ENCODE data around the gene SYCE1. TPM values are rescaled to one million over a fixed set of nuclear protein-coding genes. Genes with fewer than 3 reads are reported as not detected.
"Not testable (repeated sequence)": the region's sequence is repeated elsewhere in the genome, so short reads cannot be mapped to it uniquely, and the experiment has no call there.

Gene SYCE1
- total RNA-seq, 5 donors from 2014 or later (not counting 1 experiment from before 2014, with no cell fraction given), result 0.32 to 1.6 (median 0.59) TPM; not detected in 1

DNA sequence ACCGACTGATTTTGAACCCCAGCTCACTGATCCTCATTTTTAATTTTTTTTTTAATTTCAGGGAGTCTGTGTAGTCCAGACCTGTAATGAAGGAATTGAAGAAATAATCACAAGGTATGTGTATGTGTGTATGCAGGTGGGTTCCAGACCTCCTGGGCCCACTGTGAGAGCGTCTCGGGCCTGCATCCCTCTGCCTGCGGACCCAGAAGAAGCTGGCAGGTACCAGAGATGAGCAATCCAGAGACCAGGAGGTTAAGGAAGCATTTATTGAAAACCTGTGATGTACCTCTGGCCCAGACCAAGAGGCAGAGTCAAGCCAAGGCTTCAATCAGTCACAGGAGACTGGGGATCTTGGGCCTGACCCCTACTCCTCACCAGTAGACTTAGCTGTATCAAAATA is 10.8 kb downstream of the SYCE1 start:
- no peak for ATAC-seq (replicated peaks in 1 of 4)
- Histone ChIP-seq H3K9me3 (no peaks in the 10 kb centered on the region), H3K4me1 (ENCODE audit: control insufficient read depth in 1 of 2, extremely low read depth in 1 of 2, insufficient read depth in 2 of 2, low read length in 2 of 2) (no peaks in the 10 kb centered on the region), H3K27ac (ENCODE audit: low read length) (no peak overlapping the region), H3K4me3 (ENCODE audit: control insufficient read depth in 1 of 2, extremely low read depth in 1 of 2, low read length in 1 of 2) (no peak overlapping the region), H3K27me3 (replicated peaks in 1 of 2; ENCODE audit: control insufficient read depth in 2 of 2, extremely low read depth in 1 of 2, insufficient read depth in 2 of 2, low read length in 1 of 2) (peaks cover 0 to 40% of the 10 kb centered on the region in 2 experiments), H3K36me3 (ENCODE audit: control insufficient read depth in 2 of 2, extremely low read depth in 1 of 2, insufficient read depth in 1 of 2, low read length in 1 of 2) (no peaks in the 10 kb centered on the region)
- POLR2A ChIA-PET, result no interaction called here
- Mint-ChIP-seq H3K4me3 (no peak overlapping the region), H3K27ac (no peak overlapping the region), H3K36me3 (no peaks in the 10 kb centered on the region), H3K27me3 (peaks cover 26 to 38% of the 10 kb centered on the region in 2 donors), H3K4me1 (no peaks in the 10 kb centered on the region), H3K9me3 (no peaks in the 10 kb centered on the region)
- CTCF ChIA-PET, result no interaction called here
- WGBS (ENCODE audit: insufficient coverage), result 87% methylated on average over 3 of the region's 4 CpGs
- no peak for DNase-seq

DNA sequence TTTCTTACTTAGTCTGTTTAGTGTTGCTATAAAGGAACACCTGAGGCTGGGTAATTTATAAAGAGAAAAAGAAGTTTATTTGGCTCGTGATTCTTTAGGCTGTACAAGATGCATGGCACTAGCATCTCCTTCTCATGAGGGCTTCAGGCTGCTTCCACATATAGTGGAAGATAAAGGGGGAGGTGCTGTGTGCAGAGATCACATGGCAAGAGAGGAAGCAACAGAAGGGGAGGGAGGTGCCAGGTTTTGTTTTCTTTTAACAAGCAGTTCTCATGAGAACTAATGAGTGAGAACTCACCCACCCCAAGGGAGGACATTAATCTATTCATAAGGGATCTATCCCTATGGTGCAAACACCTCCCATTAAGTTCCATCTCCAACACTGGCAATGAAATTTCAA is 20.9 kb downstream of the SYCE1 start:
- H3K9me3 ChIP-seq, result no peaks in the 10 kb centered on the region
- H3K36me3 Mint-ChIP-seq, result peaks cover 5% of the 10 kb centered on the region
- ATAC-seq (replicated peaks in 1 of 4) (no peak), DNase-seq (no peak)
- 57% methylated on average over 1 of the region's 1 CpG for WGBS (ENCODE audit: insufficient coverage)
- H3K27ac ChIP-seq (ENCODE audit: low read length), result no peak overlapping the region
- ChIA-PET POLR2A (no interaction called here), CTCF (no interaction called here)
- H3K27me3 ChIP-seq (replicated peaks in 1 of 2; ENCODE audit: control insufficient read depth in 2 of 2, extremely low read depth in 1 of 2, insufficient read depth in 2 of 2, low read length in 1 of 2), result peaks cover 0 to 16% of the 10 kb centered on the region in 2 experiments
- H3K4me3 Mint-ChIP-seq, result no peak overlapping the region
- peaks cover 4 to 15% (median 8%) of the 10 kb centered on the region in 3 donors for H3K4me1 Mint-ChIP-seq
- no peak overlapping the region for H3K4me3 ChIP-seq (ENCODE audit: control insufficient read depth in 1 of 2, extremely low read depth in 1 of 2, low read length in 1 of 2)
- H3K27ac Mint-ChIP-seq, result no peak overlapping the region
- H3K4me1 ChIP-seq (ENCODE audit: control insufficient read depth in 1 of 2, extremely low read depth in 1 of 2, insufficient read depth in 2 of 2, low read length in 2 of 2), result no peaks in the 10 kb centered on the region
- peaks cover 11 to 23% (median 17%) of the 10 kb centered on the region in 3 donors for H3K9me3 Mint-ChIP-seq
- no peaks in the 10 kb centered on the region for H3K36me3 ChIP-seq (ENCODE audit: control insufficient read depth in 2 of 2, extremely low read depth in 1 of 2, insufficient read depth in 1 of 2, low read length in 1 of 2)
- peaks cover 20 to 35% of the 10 kb centered on the region in 2 donors for H3K27me3 Mint-ChIP-seq

DNA sequence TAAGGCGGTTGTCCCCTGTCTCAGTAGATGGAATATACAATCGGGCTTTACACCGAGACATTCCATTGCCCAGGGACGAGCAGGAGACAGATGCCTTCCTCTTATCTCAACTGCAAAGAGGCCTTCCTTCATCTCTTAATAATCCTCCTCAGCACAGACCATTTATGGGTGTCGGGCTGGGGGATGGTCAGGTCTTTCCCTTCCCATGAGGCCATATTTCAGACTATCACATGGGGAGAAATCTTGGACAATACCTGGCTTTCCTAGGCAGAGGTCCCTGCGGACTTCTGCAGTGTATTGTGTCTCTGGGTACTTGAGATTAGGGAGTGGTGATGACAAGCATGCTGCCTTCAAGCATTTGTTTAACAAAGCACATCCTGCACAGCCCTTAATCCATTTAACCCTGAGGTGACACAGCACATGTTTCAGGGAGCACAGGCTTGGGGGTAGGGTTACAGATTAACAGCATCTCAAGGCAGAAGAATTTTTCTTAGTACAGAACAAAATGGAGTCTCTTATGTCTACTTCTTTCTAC is 23.9 kb downstream of the SYCE1 start:
- H3K27me3 ChIP-seq (replicated peaks in 1 of 2; ENCODE audit: control insufficient read depth in 2 of 2, extremely low read depth in 1 of 2, insufficient read depth in 2 of 2, low read length in 1 of 2), result peaks cover 0 to 13% of the 10 kb centered on the region in 2 experiments
- H3K9me3 ChIP-seq; H3K27ac ChIP-seq (ENCODE audit: low read length); H3K4me3 Mint-ChIP-seq; DNase-seq; H3K27me3 Mint-ChIP-seq; H3K4me3 ChIP-seq (ENCODE audit: control insufficient read depth in 1 of 2, extremely low read depth in 1 of 2, low read length in 1 of 2); CTCF ChIA-PET; POLR2A ChIA-PET; ATAC-seq (replicated peaks in 1 of 4); H3K27ac Mint-ChIP-seq; H3K36me3 Mint-ChIP-seq; H3K4me1 ChIP-seq (ENCODE audit: control insufficient read depth in 1 of 2, extremely low read depth in 1 of 2, insufficient read depth in 2 of 2, low read length in 2 of 2); H3K36me3 ChIP-seq (ENCODE audit: control insufficient read depth in 2 of 2, extremely low read depth in 1 of 2, insufficient read depth in 1 of 2, low read length in 1 of 2); H3K9me3 Mint-ChIP-seq: not testable (repeated sequence)
- no CpG with 5 or more reads among the region's 6 CpGs for WGBS (ENCODE audit: insufficient coverage)
- peaks cover 4 to 15% (median 8%) of the 10 kb centered on the region in 3 donors for H3K4me1 Mint-ChIP-seq

DNA sequence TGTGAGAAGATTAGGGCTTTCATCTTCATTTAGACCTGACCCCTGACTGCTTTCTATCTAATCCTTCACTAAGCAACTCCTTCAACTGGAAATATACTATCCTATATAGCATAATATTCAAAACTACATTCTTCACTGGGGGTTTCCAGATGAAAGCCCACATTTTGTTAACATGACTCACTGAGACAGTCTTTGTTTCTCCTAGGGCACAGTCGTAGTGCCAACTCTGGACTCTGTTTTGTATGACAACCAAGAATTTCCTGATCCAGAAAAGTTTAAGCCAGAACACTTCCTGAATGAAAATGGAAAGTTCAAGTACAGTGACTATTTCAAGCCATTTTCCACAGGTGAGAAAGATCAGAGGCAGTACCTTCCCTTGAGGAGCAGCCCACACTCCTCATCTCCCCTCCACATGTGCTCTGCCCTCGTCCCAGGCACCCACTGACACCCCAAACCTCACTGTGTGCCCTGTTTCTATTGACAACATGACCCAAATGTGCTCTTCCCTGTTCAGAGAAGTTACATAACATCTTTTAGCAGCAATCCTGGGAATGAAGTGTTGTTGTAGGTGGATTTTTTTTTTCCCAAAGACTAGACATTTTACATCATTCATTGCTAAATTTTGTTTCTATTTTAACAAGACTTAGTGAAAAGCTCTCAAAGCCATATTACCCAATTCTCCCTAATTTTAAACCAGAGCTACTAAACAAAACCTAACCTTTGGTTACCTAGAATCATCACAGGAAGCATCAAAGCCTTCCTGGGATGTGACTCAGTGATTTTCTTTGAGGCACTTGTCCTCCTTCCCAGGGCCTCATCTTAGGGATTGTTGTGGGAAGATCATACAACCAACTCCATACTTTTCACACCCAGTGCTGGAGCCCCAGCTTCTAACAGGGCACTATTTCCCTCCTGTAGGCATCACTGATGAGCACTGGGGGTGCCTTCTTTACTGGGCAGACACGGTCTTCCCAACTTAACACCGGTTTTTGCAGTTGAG is 27.5 kb downstream of the SYCE1 start:
- ATAC-seq (replicated peaks in 1 of 4), result no peak
- H3K27ac Mint-ChIP-seq, result no peak overlapping the region
- Histone ChIP-seq H3K36me3 (ENCODE audit: control insufficient read depth in 2 of 2, extremely low read depth in 1 of 2, insufficient read depth in 1 of 2, low read length in 1 of 2) (no peaks in the 10 kb centered on the region), H3K4me3 (ENCODE audit: control insufficient read depth in 1 of 2, extremely low read depth in 1 of 2, low read length in 1 of 2) (no peak overlapping the region), H3K9me3 (no peaks in the 10 kb centered on the region), H3K27ac (ENCODE audit: low read length) (no peak overlapping the region), H3K27me3 (replicated peaks in 1 of 2; ENCODE audit: control insufficient read depth in 2 of 2, extremely low read depth in 1 of 2, insufficient read depth in 2 of 2, low read length in 1 of 2) (peaks cover 0 to 21% of the 10 kb centered on the region in 2 experiments), H3K4me1 (ENCODE audit: control insufficient read depth in 1 of 2, extremely low read depth in 1 of 2, insufficient read depth in 2 of 2, low read length in 2 of 2) (no peaks in the 10 kb centered on the region)
- H3K4me3 Mint-ChIP-seq, result no peak overlapping the region
- no peak for DNase-seq
- WGBS (ENCODE audit: insufficient coverage), result 57% methylated on average over 1 of the region's 4 CpGs
- H3K9me3 Mint-ChIP-seq, result no peaks in the 10 kb centered on the region
- H3K27me3 Mint-ChIP-seq, result peaks cover 10% of the 10 kb centered on the region in 2 donors
- ChIA-PET CTCF (no interaction called here), POLR2A (no interaction called here)
- peaks cover 4% of the 10 kb centered on the region for H3K36me3 Mint-ChIP-seq
- no peaks in the 10 kb centered on the region for H3K4me1 Mint-ChIP-seq

DNA sequence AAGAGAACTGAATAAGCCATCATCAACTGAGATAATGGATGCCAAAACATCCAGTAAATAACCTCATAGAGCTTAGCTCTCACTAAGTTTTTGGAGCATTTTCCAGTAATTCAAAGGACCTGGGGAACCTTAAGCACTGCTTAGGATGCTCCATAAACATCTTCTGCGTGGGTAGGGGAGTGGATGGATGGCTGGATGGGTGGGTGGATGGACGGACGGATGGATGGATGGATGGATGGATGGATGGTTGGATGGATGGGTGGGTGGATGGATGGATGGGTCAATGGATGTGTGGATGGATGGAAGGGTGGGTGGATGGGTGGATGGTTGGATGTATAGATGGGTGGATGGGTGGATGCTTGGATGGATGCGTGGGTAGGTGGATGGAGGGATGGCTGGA is 29.2 kb downstream of the SYCE1 start:
- H3K4me3 Mint-ChIP-seq, result no peak overlapping the region

DNA sequence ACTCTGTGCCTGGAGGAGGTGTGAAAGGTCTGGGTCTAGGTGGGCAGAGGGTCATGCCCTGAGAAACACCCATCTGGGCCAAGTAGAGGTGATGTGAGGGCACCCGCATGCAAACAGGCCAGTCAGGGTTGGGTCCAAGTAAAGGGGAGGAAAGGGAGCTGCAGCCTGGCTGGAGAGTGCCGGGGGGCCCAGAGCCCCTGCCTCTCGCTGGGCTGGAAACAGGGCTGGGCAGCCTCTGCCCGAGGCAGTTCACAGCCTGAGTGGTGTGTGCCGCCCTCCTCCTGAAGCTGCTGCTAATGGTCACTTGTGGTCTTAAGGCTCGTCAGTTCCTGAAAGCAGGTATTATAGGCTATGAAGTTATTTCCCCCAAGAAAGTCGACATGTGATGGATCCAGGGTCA is 31.0 kb downstream of the SYCE1 start:
- Mint-ChIP-seq H3K36me3 (peaks cover 4% of the 10 kb centered on the region), H3K9me3 (no peaks in the 10 kb centered on the region), H3K4me3 (no peak overlapping the region), H3K27me3 (peaks cover 32 to 39% of the 10 kb centered on the region in 2 donors), H3K4me1 (peaks cover 9 to 16% (median 14%) of the 10 kb centered on the region in 3 donors), H3K27ac (no peak overlapping the region)
- H3K4me1 ChIP-seq (ENCODE audit: control insufficient read depth in 1 of 2, extremely low read depth in 1 of 2, insufficient read depth in 2 of 2, low read length in 2 of 2), result peaks cover 0 to 14% of the 10 kb centered on the region in 2 experiments
- POLR2A ChIA-PET, result no interaction called here
- DNase-seq, result no peak
- no peaks in the 10 kb centered on the region for H3K9me3 ChIP-seq
- no peak for ATAC-seq (replicated peaks in 1 of 4)
- H3K4me3 ChIP-seq (ENCODE audit: control insufficient read depth in 1 of 2, extremely low read depth in 1 of 2, low read length in 1 of 2), result no peak overlapping the region
- H3K27me3 ChIP-seq (replicated peaks in 1 of 2; ENCODE audit: control insufficient read depth in 2 of 2, extremely low read depth in 1 of 2, insufficient read depth in 2 of 2, low read length in 1 of 2), result peaks cover 0 to 50% of the 10 kb centered on the region in 2 experiments
- H3K36me3 ChIP-seq (ENCODE audit: control insufficient read depth in 2 of 2, extremely low read depth in 1 of 2, insufficient read depth in 1 of 2, low read length in 1 of 2), result no peaks in the 10 kb centered on the region
- no peak overlapping the region for H3K27ac ChIP-seq (ENCODE audit: low read length)
- WGBS (ENCODE audit: insufficient coverage), result 80% methylated on average over 5 of the region's 7 CpGs
- CTCF ChIA-PET, result no interaction called here

More for the DNA sequence above, 29.2 kb downstream of the SYCE1 start:
- peaks cover 4% of the 10 kb centered on the region for H3K36me3 Mint-ChIP-seq
- POLR2A ChIA-PET, result no interaction called here
- CTCF ChIA-PET, result no interaction called here
- H3K4me1 ChIP-seq (ENCODE audit: control insufficient read depth in 1 of 2, extremely low read depth in 1 of 2, insufficient read depth in 2 of 2, low read length in 2 of 2), result no peaks in the 10 kb centered on the region
- no peak for ATAC-seq (replicated peaks in 1 of 4)
- H3K9me3 Mint-ChIP-seq, result no peaks in the 10 kb centered on the region
- peaks cover 16 to 23% of the 10 kb centered on the region in 2 donors for H3K27me3 Mint-ChIP-seq
- DNase-seq, result no peak
- H3K27ac ChIP-seq (ENCODE audit: low read length), result no peak overlapping the region
- no peak overlapping the region for H3K4me3 ChIP-seq (ENCODE audit: control insufficient read depth in 1 of 2, extremely low read depth in 1 of 2, low read length in 1 of 2)
- H3K27me3 ChIP-seq (replicated peaks in 1 of 2; ENCODE audit: control insufficient read depth in 2 of 2, extremely low read depth in 1 of 2, insufficient read depth in 2 of 2, low read length in 1 of 2), result peaks cover 0 to 33% of the 10 kb centered on the region in 2 experiments
- no peaks in the 10 kb centered on the region for H3K4me1 Mint-ChIP-seq
- H3K27ac Mint-ChIP-seq, result no peak overlapping the region
- no peaks in the 10 kb centered on the region for H3K9me3 ChIP-seq
- H3K36me3 ChIP-seq (ENCODE audit: control insufficient read depth in 2 of 2, extremely low read depth in 1 of 2, insufficient read depth in 1 of 2, low read length in 1 of 2), result no peaks in the 10 kb centered on the region
- WGBS (ENCODE audit: insufficient coverage), result 34% methylated on average over 3 of the region's 4 CpGs
